Endodermal cell (in vitro differentiated cells): ENCODE data around the gene TPCN2. TPM values are rescaled to one million over a fixed set of nuclear protein-coding genes. Genes with fewer than 3 reads are reported as not detected.

ENCODE experiments used
- DNase-seq: peaks from one replicate; pipeline ENCODE4 v3.0.0-alpha.2; 2017
- H3K27ac ChIP-seq: 2 replicates; pipeline ENCODE4 v1.5.1; 2013; ENCODE audit warnings: mild to moderate bottlenecking, low read depth, low read length, moderate library complexity
- H3K27me3 ChIP-seq: 2 replicates; pipeline ENCODE4 v1.6.1; 2013; ENCODE audit warnings: mild to moderate bottlenecking, low read length, moderate library complexity; ENCODE audit not compliant: insufficient read depth, control insufficient read depth, poor library complexity, severe bottlenecking
- H3K36me3 ChIP-seq: 2 replicates; pipeline ENCODE4 v1.7.0; 2013; ENCODE audit warnings: mild to moderate bottlenecking, low read length, moderate library complexity; ENCODE audit not compliant: control insufficient read depth, insufficient read depth
- H3K4me1 ChIP-seq: one replicate; pipeline ENCODE4 v1.7.0; 2013; ENCODE audit warnings: low read length; ENCODE audit not compliant: control insufficient read depth, insufficient read depth
- H3K4me3 ChIP-seq: 2 replicates; pipeline ENCODE4 v1.5.1; 2013; ENCODE audit warnings: mild to moderate bottlenecking, low read length, moderate library complexity
- H3K9ac ChIP-seq: 2 replicates; pipeline ENCODE4 v1.6.1; 2013; ENCODE audit warnings: mild to moderate bottlenecking, low read length, moderate library complexity; ENCODE audit not compliant: poor library complexity, severe bottlenecking; ENCODE audit errors: extremely low read depth
- H3K9me3 ChIP-seq: 2 replicates; pipeline ENCODE4 v1.6.1; 2013; ENCODE audit warnings: mild to moderate bottlenecking, low read length, moderate library complexity; ENCODE audit not compliant: control insufficient read depth
- H3K27ac Mint-ChIP-seq: 2 replicates; pipeline ENCODE4 v1.8.0; 2020; ENCODE audit warnings: mixed read lengths
- H3K27me3 Mint-ChIP-seq: 2 replicates; pipeline ENCODE4 v1.8.0; 2021; ENCODE audit warnings: mild to moderate bottlenecking, mixed read lengths; ENCODE audit not compliant: insufficient read depth
- H3K36me3 Mint-ChIP-seq: 2 replicates; pipeline ENCODE4 v1.8.0; 2020; ENCODE audit warnings: low read depth, mixed read lengths
- H3K4me1 Mint-ChIP-seq: 2 replicates; pipeline ENCODE4 v1.8.0; 2020; ENCODE audit warnings: mixed read lengths
- H3K4me3 Mint-ChIP-seq: 2 replicates; pipeline ENCODE4 v1.8.0; 2020; ENCODE audit warnings: mild to moderate bottlenecking, moderate library complexity, mixed read lengths
- H3K9me3 Mint-ChIP-seq: 2 replicates; pipeline ENCODE4 v1.8.0; 2020; ENCODE audit warnings: mild to moderate bottlenecking, mixed read lengths
- CTCF ChIP-seq: fragments of 200-600 bp; sonication (generic); conservative IDR thresholded peaks from 2 replicates; pipeline ENCODE4 v1.5.0; 2021; ENCODE audit warnings: antibody characterized with exemption, mild to moderate bottlenecking
- WGBS, 2 experiments: methylation state at CpG; one replicate each; pipeline versions ENCODE4 v1.1.5 to v1.1.7; 2013; ENCODE audit warnings: missing lambda C conversion rate in 2 of 2, mixed read lengths in 1 of 2; ENCODE audit not compliant: insufficient coverage in 1 of 2, insufficient read length in 1 of 2; 5-methylcytosine and 5-hydroxymethylcytosine counted together
- total RNA-seq, 2 donors: library from RNA; stranded (reverse); fragmentation: NEBNext Ultra II Directional in 1 of 2; extraction: Animal tissue kit (Norgen Biotek cat#: 25700) in 1 of 2; gene quantifications; 2 replicates in 1 of 2; 3 replicates in 1 of 2; pipeline ENCODE4 v1.2.1, GENCODE V29; 2021

The TPCN2 gene
- total RNA-seq, 2 donors from 2014 or later, result 20.7 to 27.9 TPM

DNA sequence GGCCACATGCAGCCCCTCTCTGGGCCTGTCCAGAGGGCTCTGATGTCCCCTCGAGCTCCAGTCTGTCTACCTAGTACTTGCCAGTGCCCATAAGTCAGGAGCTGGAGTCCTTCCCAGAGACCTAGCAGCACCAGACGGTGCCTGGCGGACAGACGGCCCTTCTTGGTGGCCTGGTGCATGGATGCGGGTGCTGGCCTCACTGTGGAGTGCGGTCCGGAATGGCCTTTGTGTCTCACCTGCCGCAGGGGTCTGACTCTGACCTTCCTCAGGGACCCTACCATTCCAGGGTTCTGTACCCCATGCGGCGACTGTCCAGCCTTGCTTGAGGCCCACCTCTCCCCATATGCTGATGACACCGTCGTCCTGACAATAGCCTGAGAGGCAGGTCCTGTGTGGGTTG lies 77.6 kb downstream of the TPCN2 start:
- Histone ChIP-seq H3K27ac (no peak overlapping the region), H3K9me3 (peaks cover 13% of the 10 kb centered on the region), H3K9ac (no peak overlapping the region), H3K4me1 (peaks cover 5% of the 10 kb centered on the region), H3K4me3 (no peak overlapping the region), H3K36me3 (no peaks in the 10 kb centered on the region), H3K27me3 (no peaks in the 10 kb centered on the region)
- no peak for TF ChIP-seq CTCF
- Mint-ChIP-seq H3K27ac (no peak overlapping the region), H3K4me3 (no peak overlapping the region), H3K36me3 (no peaks in the 10 kb centered on the region), H3K9me3 (peaks cover 13% of the 10 kb centered on the region), H3K4me1 (peaks cover 18% of the 10 kb centered on the region), H3K27me3 (no peaks in the 10 kb centered on the region)
- WGBS, 2 experiments, result 91 to 95% methylated on average over 10 to 12 of the region's 12 CpGs
- DNase-seq, result peak; percentile 35

DNA sequence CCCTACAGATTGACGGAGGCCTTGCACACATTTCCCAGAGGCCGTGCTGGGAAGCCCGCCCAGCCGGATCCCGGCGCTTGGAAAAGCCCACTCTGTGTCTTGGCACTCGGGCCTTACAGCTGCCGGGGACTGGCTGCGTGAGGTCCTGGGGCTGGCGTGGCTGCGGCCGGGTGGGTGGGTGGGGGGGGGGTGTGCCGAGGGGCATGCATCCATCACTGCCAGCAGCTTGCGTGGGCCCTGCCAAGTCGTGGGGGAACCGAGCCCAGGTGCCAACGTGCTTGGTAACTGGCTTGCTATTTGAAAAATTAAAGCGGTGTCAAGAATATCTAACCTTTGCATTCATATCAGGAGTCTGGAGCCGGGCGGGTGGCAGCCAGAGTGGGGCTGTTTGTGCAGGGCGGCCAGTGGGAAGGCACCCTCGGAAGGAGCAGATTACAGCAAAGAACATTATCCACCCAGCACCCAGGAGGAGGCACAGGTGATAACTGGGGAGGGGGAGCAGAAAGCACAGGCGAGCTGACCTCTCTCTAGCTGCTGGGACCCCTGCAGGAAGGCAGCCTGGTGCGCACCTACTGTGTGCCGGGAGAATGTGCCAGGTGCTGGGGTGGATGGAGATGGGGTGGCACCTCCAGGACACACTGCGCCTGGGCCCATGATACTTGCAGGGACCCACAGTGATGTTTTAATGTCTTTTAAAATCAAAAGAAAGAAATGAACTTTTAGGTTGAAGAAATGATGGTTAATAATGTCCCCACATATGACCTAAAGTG lies 78.5 kb downstream of the TPCN2 start:
- DNase-seq, result no peak
- WGBS, 2 experiments, result 87 to 95% methylated on average over 10 to 20 of the region's 26 CpGs
- H3K9me3 Mint-ChIP-seq, result peaks cover 13% of the 10 kb centered on the region
- H3K4me3 Mint-ChIP-seq, result no peak overlapping the region
- no peaks in the 10 kb centered on the region for H3K36me3 Mint-ChIP-seq
- no peak overlapping the region for H3K27ac ChIP-seq
- no peaks in the 10 kb centered on the region for H3K27me3 Mint-ChIP-seq
- no peak for TF ChIP-seq CTCF
- peaks cover 18% of the 10 kb centered on the region for H3K4me1 Mint-ChIP-seq
- no peaks in the 10 kb centered on the region for H3K27me3 ChIP-seq
- H3K4me1 ChIP-seq, result peaks cover 4% of the 10 kb centered on the region
- no peak overlapping the region for H3K4me3 ChIP-seq
- peaks cover 13% of the 10 kb centered on the region for H3K9me3 ChIP-seq
- H3K9ac ChIP-seq, result no peak overlapping the region
- no peaks in the 10 kb centered on the region for H3K36me3 ChIP-seq
- no peak overlapping the region for H3K27ac Mint-ChIP-seq

GRCh38 chr11:69127884-69128283 lies 79.2 kb downstream of the TPCN2 start:
- no peak for DNase-seq
- H3K27me3 ChIP-seq, result no peaks in the 10 kb centered on the region
- H3K9me3 ChIP-seq, result peaks cover 16% of the 10 kb centered on the region
- peaks cover 12% of the 10 kb centered on the region for H3K4me1 Mint-ChIP-seq
- H3K36me3 ChIP-seq, result no peaks in the 10 kb centered on the region
- no peak overlapping the region for H3K4me3 ChIP-seq
- H3K27me3 Mint-ChIP-seq, result no peaks in the 10 kb centered on the region
- no peak overlapping the region for H3K9ac ChIP-seq
- H3K4me3 Mint-ChIP-seq, result no peak overlapping the region
- 100% methylated on average over 1 of the region's 1 CpG; no CpG with 5 or more reads in 1 of the 2 experiments for WGBS, 2 experiments
- no peak overlapping the region for H3K27ac Mint-ChIP-seq
- TF ChIP-seq CTCF, result no peak
- peaks cover 5% of the 10 kb centered on the region for H3K36me3 Mint-ChIP-seq
- peaks cover 17% of the 10 kb centered on the region for H3K9me3 Mint-ChIP-seq
- no peaks in the 10 kb centered on the region for H3K4me1 ChIP-seq
- H3K27ac ChIP-seq, result no peak overlapping the region
